ENCODE measurements around the gene CNTLN. TPM values are rescaled to one million over a fixed set of nuclear protein-coding genes. Genes with fewer than 3 reads are reported as not detected.
"Not testable (repeated sequence)": the region's sequence is repeated elsewhere in the genome, so short reads cannot be mapped to it uniquely, and the experiment has no call there.

Gene CNTLN
- total and polyA plus RNA-seq, 4 donors = 2.1 to 30.3 (median 4.0) TPM

- Histone ChIP-seq H3K4me3 (no peak overlapping the region), H3K36me3 (ENCODE audit: control insufficient read depth in 4 of 4, insufficient read depth in 4 of 4, low read length in 4 of 4) (peaks cover 0 to 8% (median 4%) of the 10 kb centered on the region in 4 donors), H3K9me3 (ENCODE audit: control insufficient read depth in 4 of 4, insufficient read depth in 3 of 4, low read length in 3 of 4) (peaks cover 0 to 6% (median 0%) of the 10 kb centered on the region in 4 donors), H3K27ac (ENCODE audit: low read depth in 1 of 2, low read length in 1 of 2) (no peak overlapping the region), H3K9ac (ENCODE audit: insufficient read depth in 1 of 2, low read length in 2 of 2) (no peak overlapping the region), H3K27me3 (ENCODE audit: control insufficient read depth in 3 of 3, insufficient read depth in 3 of 3, low read length in 2 of 3) (no peaks in the 10 kb centered on the region), H3K4me1 (ENCODE audit: control insufficient read depth in 5 of 5, insufficient read depth in 5 of 5, low read length in 5 of 5) (no peaks in the 10 kb centered on the region)
- ATAC-seq (ENCODE audit: insufficient read depth, low FRiP score) (no peak), DNase-seq (no peak)
- TF ChIP-seq CTCF (IDR thresholded peaks at IDR 0.05; ENCODE audit: control extremely low read depth, extremely low read depth) = no peak
Observed at GRCh38 chr9:17165764-17166163, 30.9 kb downstream of the CNTLN start.

DNA sequence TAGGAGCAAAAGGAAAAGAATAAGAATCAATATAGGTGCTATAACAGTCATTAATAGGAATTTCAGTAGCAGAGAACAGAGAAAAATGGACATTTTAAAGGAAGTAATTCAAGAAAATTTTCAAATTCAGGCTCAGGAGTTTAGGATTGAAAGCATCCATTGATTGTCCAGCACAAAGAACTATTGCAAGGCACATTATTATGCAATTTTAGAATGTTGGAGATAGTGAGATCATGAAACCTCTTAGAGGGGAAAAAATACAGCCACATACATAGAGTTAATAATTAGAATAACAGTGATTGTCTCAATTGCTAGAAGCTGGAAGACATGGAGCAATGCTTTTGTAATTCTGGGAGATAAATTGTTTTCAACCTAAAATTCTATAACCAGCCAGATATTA, 31.5 kb downstream of the CNTLN start:
- no peak for ATAC-seq (ENCODE audit: insufficient read depth, low FRiP score)
- no peak overlapping the region for H3K9ac ChIP-seq (ENCODE audit: insufficient read depth in 1 of 2, low read length in 2 of 2)
- H3K36me3 ChIP-seq (ENCODE audit: control insufficient read depth in 4 of 4, insufficient read depth in 4 of 4, low read length in 4 of 4) = peaks cover 0 to 8% (median 4%) of the 10 kb centered on the region in 4 donors
- no peaks in the 10 kb centered on the region for H3K27me3 ChIP-seq (ENCODE audit: control insufficient read depth in 3 of 3, insufficient read depth in 3 of 3, low read length in 2 of 3)
- H3K9me3 ChIP-seq (ENCODE audit: control insufficient read depth in 4 of 4, insufficient read depth in 3 of 4, low read length in 3 of 4) = peaks cover 0 to 6% (median 0%) of the 10 kb centered on the region in 4 donors
- no peak overlapping the region for H3K4me3 ChIP-seq
- no peak overlapping the region for H3K27ac ChIP-seq (ENCODE audit: low read depth in 1 of 2, low read length in 1 of 2)
- no peaks in the 10 kb centered on the region for H3K4me1 ChIP-seq (ENCODE audit: control insufficient read depth in 5 of 5, insufficient read depth in 5 of 5, low read length in 5 of 5)
- DNase-seq = no peak
- TF ChIP-seq CTCF (IDR thresholded peaks at IDR 0.05; ENCODE audit: control extremely low read depth, extremely low read depth) = no peak

GRCh38 chr9:17171309-17172094, 36.7 kb downstream of the CNTLN start:
- DNase-seq (no peak), ATAC-seq (ENCODE audit: insufficient read depth, low FRiP score) (no peak)
- Histone ChIP-seq H3K27me3 (ENCODE audit: control insufficient read depth in 3 of 3, insufficient read depth in 3 of 3, low read length in 2 of 3) (no peaks in the 10 kb centered on the region), H3K4me3 (no peak overlapping the region), H3K9ac (ENCODE audit: insufficient read depth in 1 of 2, low read length in 2 of 2) (no peak overlapping the region), H3K4me1 (ENCODE audit: control insufficient read depth in 5 of 5, insufficient read depth in 5 of 5, low read length in 5 of 5) (no peaks in the 10 kb centered on the region), H3K9me3 (ENCODE audit: control insufficient read depth in 4 of 4, insufficient read depth in 3 of 4, low read length in 3 of 4) (peaks cover 0 to 6% (median 0%) of the 10 kb centered on the region in 4 donors), H3K36me3 (ENCODE audit: control insufficient read depth in 4 of 4, insufficient read depth in 4 of 4, low read length in 4 of 4) (peaks cover 0 to 7% (median 2%) of the 10 kb centered on the region in 4 donors), H3K27ac (ENCODE audit: low read depth in 1 of 2, low read length in 1 of 2) (no peak overlapping the region)
- WGBS, 2 donors = 83 to 94% methylated on average over 5 of the region's 5 CpGs
- no peak for TF ChIP-seq CTCF (IDR thresholded peaks at IDR 0.05; ENCODE audit: control extremely low read depth, extremely low read depth)

DNA sequence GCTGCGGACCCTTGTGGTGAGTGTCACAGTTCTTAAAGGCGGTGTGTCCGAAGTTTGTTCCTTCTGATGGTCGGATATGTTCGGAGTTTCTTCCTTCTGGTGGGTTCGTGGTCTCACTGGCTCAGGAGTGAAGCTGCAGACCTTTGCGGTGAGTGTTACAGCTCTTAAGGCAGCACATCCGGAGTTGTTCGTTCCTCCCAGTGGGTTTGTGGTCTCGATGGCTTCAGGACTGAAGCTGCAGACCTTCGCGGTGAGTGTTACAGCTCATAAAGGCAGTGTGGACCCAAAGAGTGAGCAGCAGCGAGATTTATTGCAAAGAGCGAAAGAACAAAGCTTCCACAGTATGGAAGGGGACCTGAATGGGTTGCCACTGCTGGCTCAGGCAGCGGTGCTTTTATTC, 42.7 kb downstream of the CNTLN start:
- not testable (repeated sequence) for H3K4me3 ChIP-seq; H3K4me1 ChIP-seq (ENCODE audit: control insufficient read depth in 5 of 5, insufficient read depth in 5 of 5, low read length in 5 of 5); H3K36me3 ChIP-seq (ENCODE audit: control insufficient read depth in 4 of 4, insufficient read depth in 4 of 4, low read length in 4 of 4); DNase-seq; ATAC-seq (ENCODE audit: insufficient read depth, low FRiP score); H3K9me3 ChIP-seq (ENCODE audit: control insufficient read depth in 4 of 4, insufficient read depth in 3 of 4, low read length in 3 of 4); H3K27me3 ChIP-seq (ENCODE audit: control insufficient read depth in 3 of 3, insufficient read depth in 3 of 3, low read length in 2 of 3); H3K27ac ChIP-seq (ENCODE audit: low read depth in 1 of 2, low read length in 1 of 2); H3K9ac ChIP-seq (ENCODE audit: insufficient read depth in 1 of 2, low read length in 2 of 2)
- 97% methylated on average over 15 of the region's 15 CpGs for WGBS, 2 donors

Measured in lung (tissue), 12 donors.